H9 (cell line): Measurements from ENCODE around the gene CMTM8. TPM values are rescaled to one million over a fixed set of nuclear protein-coding genes. Genes with fewer than 3 reads are reported as not detected.

Experiments
- DNase-seq: peaks from one replicate; pipeline ENCODE4 v3.0.0-alpha.2; 2017
- H2AFZ ChIP-seq: one replicate; pipeline ENCODE4 v1.6.1; 2013; ENCODE audit warnings: mild to moderate bottlenecking, low read length, control low read depth, moderate library complexity
- H2AK5ac ChIP-seq: 2 replicates; pipeline ENCODE4 v1.6.1; 2013; ENCODE audit warnings: low read length, control low read depth, mixed read lengths; ENCODE audit not compliant: insufficient read length
- H2BK120ac ChIP-seq: one replicate; pipeline ENCODE4 v1.6.1; 2013; ENCODE audit warnings: low read depth, mild to moderate bottlenecking, low read length, control low read depth, inconsistent platforms; ENCODE audit not compliant: poor library complexity, severe bottlenecking
- H2BK12ac ChIP-seq: 2 replicates; pipeline ENCODE4 v1.6.1; 2013; ENCODE audit warnings: low read length, control low read depth, mixed read lengths, low read depth; ENCODE audit not compliant: insufficient read length
- H2BK15ac ChIP-seq: 2 replicates; pipeline ENCODE4 v1.6.1; 2013; ENCODE audit warnings: low read depth, low read length, control low read depth
- H2BK20ac ChIP-seq: one replicate; pipeline ENCODE4 v1.6.1; 2013; ENCODE audit warnings: low read depth, mild to moderate bottlenecking, low read length, control low read depth, inconsistent platforms; ENCODE audit not compliant: poor library complexity, severe bottlenecking
- H2BK5ac ChIP-seq: 2 replicates; pipeline ENCODE4 v1.6.1; 2013; ENCODE audit warnings: low read length, control low read depth, mixed read lengths; ENCODE audit not compliant: insufficient read length
- H3K14ac ChIP-seq: 2 replicates; pipeline ENCODE4 v1.6.1; 2013; ENCODE audit warnings: low read length, control low read depth; ENCODE audit not compliant: insufficient read depth
- H3K18ac ChIP-seq: 2 replicates; pipeline ENCODE4 v1.6.1; 2013; ENCODE audit warnings: low read depth, mild to moderate bottlenecking, mixed read lengths, low read length, control low read depth; ENCODE audit not compliant: insufficient read length
- H3K23ac ChIP-seq: 2 replicates; pipeline ENCODE4 v1.6.1; 2013; ENCODE audit warnings: low read length, control low read depth, mixed read lengths, low read depth; ENCODE audit not compliant: insufficient read length
- H3K23me2 ChIP-seq: 2 replicates; pipeline ENCODE4 v1.6.1; 2013; ENCODE audit warnings: low read depth, mild to moderate bottlenecking, mixed read lengths, low read length, control low read depth; ENCODE audit not compliant: insufficient read length, poor library complexity, severe bottlenecking
- H3K27ac ChIP-seq: 2 replicates; pipeline ENCODE4 v1.5.1; 2013; ENCODE audit warnings: low read length, control low read depth, mixed read lengths, low read depth; ENCODE audit not compliant: insufficient read length
- H3K27me3 ChIP-seq: 2 replicates; pipeline ENCODE4 v1.6.1; 2013; ENCODE audit warnings: low read length, control low read depth, inconsistent platforms; ENCODE audit not compliant: insufficient read depth
- H3K4ac ChIP-seq: 2 replicates; pipeline ENCODE4 v1.6.1; 2013; ENCODE audit warnings: low read depth, mild to moderate bottlenecking, control low read depth, inconsistent platforms, low read length, moderate library complexity
- H3K4me1 ChIP-seq: 2 replicates; pipeline ENCODE4 v1.6.1; 2013; ENCODE audit warnings: low read length, control low read depth, inconsistent platforms; ENCODE audit not compliant: insufficient read depth
- H3K4me2 ChIP-seq: 2 replicates; pipeline ENCODE4 v1.6.1; 2013; ENCODE audit warnings: low read length, control low read depth, mixed read lengths; ENCODE audit not compliant: insufficient read length, insufficient read depth
- H3K56ac ChIP-seq: 2 replicates; pipeline ENCODE4 v1.6.1; 2013; ENCODE audit warnings: low read depth, mild to moderate bottlenecking, mixed read lengths, low read length, control low read depth; ENCODE audit not compliant: insufficient read length
- H3K79me1 ChIP-seq: 2 replicates; pipeline ENCODE4 v1.6.1; 2013; ENCODE audit warnings: low read depth, mild to moderate bottlenecking, moderate library complexity, low read length, control low read depth, inconsistent platforms; ENCODE audit not compliant: insufficient read depth, poor library complexity, severe bottlenecking
- H3K79me2 ChIP-seq: 2 replicates; pipeline ENCODE4 v1.6.1; 2013; ENCODE audit warnings: low read length, control low read depth, inconsistent platforms; ENCODE audit not compliant: insufficient read depth
- H3K9ac ChIP-seq: 2 replicates; pipeline ENCODE4 v1.6.1; 2013; ENCODE audit warnings: low read length, control low read depth, mixed read lengths; ENCODE audit not compliant: insufficient read length; ENCODE audit errors: extremely low read depth
- H3K9me3 ChIP-seq: one replicate; pipeline ENCODE4 v1.6.1; 2013; ENCODE audit warnings: low read depth, low read length, inconsistent platforms; ENCODE audit not compliant: control insufficient read depth
- H3T11ph ChIP-seq: one replicate; pipeline ENCODE4 v1.6.1; 2013; ENCODE audit warnings: mild to moderate bottlenecking, low read length, control low read depth, inconsistent platforms
- H4K20me1 ChIP-seq: one replicate; pipeline ENCODE4 v1.6.1; 2013; ENCODE audit not compliant: control insufficient read depth, insufficient read length, insufficient read depth
- H4K5ac ChIP-seq: 2 replicates; pipeline ENCODE4 v1.6.1; 2013; ENCODE audit warnings: low read depth, mild to moderate bottlenecking, mixed read lengths, low read length, control low read depth; ENCODE audit not compliant: insufficient read length
- H4K8ac ChIP-seq: replicated peaks from 2 replicates; pipeline ENCODE4 v1.6.1; 2013; ENCODE audit warnings: low read length, control low read depth, mixed read lengths, low read depth; ENCODE audit not compliant: insufficient read length
- H4K91ac ChIP-seq: 2 replicates; pipeline ENCODE4 v1.6.1; 2013; ENCODE audit warnings: low read depth, mild to moderate bottlenecking, moderate library complexity, mixed read lengths, low read length, control low read depth; ENCODE audit not compliant: insufficient read length
- H3K27ac Mint-ChIP-seq, 3 experiments: 2 replicates in 2 of 3; 3 replicates in 1 of 3; pipeline ENCODE4 v1.8.0; 2020 to 2021; ENCODE audit warnings: mixed read lengths in 3 of 3, mild to moderate bottlenecking in 1 of 3, moderate library complexity in 1 of 3
- H3K27me3 Mint-ChIP-seq: 2 replicates; pipeline ENCODE4 v1.8.0; 2021; ENCODE audit warnings: low read depth, mild to moderate bottlenecking, moderate library complexity, mixed read lengths
- H3K36me3 Mint-ChIP-seq, 3 experiments: 2 replicates in 2 of 3; 3 replicates in 1 of 3; pipeline ENCODE4 v1.8.0; 2020 to 2021; ENCODE audit warnings: low read depth in 3 of 3, mixed read lengths in 3 of 3; ENCODE audit not compliant: insufficient read depth in 1 of 3
- H3K4me1 Mint-ChIP-seq, 2 experiments: 2 replicates each; pipeline ENCODE4 v1.8.0; 2020; ENCODE audit warnings: mixed read lengths in 2 of 2
- H3K4me3 Mint-ChIP-seq, 2 experiments: 2 replicates in 1 of 2; 3 replicates in 1 of 2; pipeline ENCODE4 v1.8.0; 2020 to 2021; ENCODE audit warnings: mild to moderate bottlenecking in 2 of 2, mixed read lengths in 2 of 2, moderate library complexity in 1 of 2
- H3K9me3 Mint-ChIP-seq, 2 experiments: 2 replicates in 1 of 2; 3 replicates in 1 of 2; pipeline ENCODE4 v1.8.0; 2020; ENCODE audit warnings: mild to moderate bottlenecking in 2 of 2, mixed read lengths in 2 of 2, moderate library complexity in 1 of 2
- CTCF ChIP-seq: fragments of 200-600 bp; sonication (generic); conservative IDR thresholded peaks from 3 replicates; pipeline ENCODE4 v1.8.0; 2021; ENCODE audit warnings: antibody characterized with exemption, mild to moderate bottlenecking
- WGBS: extraction: QIAGEN DNeasy Blood & Tissue Kit; methylation state at CpG from one replicate; pipeline ENCODE4 v1.1.7; 2013; ENCODE audit warnings: missing lambda C conversion rate, low lambda C conversion rate, mixed read lengths; ENCODE audit not compliant: insufficient read length; ENCODE audit errors: extremely low coverage; 5-methylcytosine and 5-hydroxymethylcytosine counted together
- total RNA-seq: library from RNA; stranded (reverse); gene quantifications from 2 replicates; pipeline ENCODE4 v1.2.1, GENCODE V29; 2021

Gene CMTM8
- total RNA-seq, 1 experiment from 2014 or later, result 4.0 TPM

GRCh38 chr3:32313169-32313568, 74.7 kb downstream of the CMTM8 start:
- Histone ChIP-seq H2BK5ac (no peak overlapping the region), H3K23me2 (no peaks in the 10 kb centered on the region), H2BK20ac (no peak overlapping the region)

More at GRCh38 chr3:32313169-32313568, 74.7 kb downstream of the CMTM8 start:
- no peak for TF ChIP-seq CTCF
- no peaks in the 10 kb centered on the region for H3K27me3 Mint-ChIP-seq
- Histone ChIP-seq H3K4me1 (peaks cover 6% of the 10 kb centered on the region; the same call in 1 of the 2 replicates), H2BK12ac (no peak overlapping the region), H3K9ac (no peak overlapping the region), H2BK120ac (no peak overlapping the region), H3K79me2 (no peaks in the 10 kb centered on the region), H4K5ac (no peak overlapping the region), H3K4me2 (no peak overlapping the region), H4K20me1 (no peaks in the 10 kb centered on the region), H3K23ac (no peak overlapping the region), H3K56ac (no peak overlapping the region), H3K18ac (no peak overlapping the region), H3K27ac (no peak overlapping the region), H3K9me3 (no peaks in the 10 kb centered on the region), H4K8ac (no peak overlapping the region), H3K79me1 (no peaks in the 10 kb centered on the region), H3K4ac (no peak overlapping the region), H2BK15ac (no peak overlapping the region), H4K91ac (no peak overlapping the region), H2AK5ac (no peak overlapping the region), H3K14ac (no peak overlapping the region), H2AFZ (no peak overlapping the region), H3T11ph (no peak overlapping the region), H3K27me3 (no peaks in the 10 kb centered on the region)
- no peak for DNase-seq
- H3K4me1 Mint-ChIP-seq, result peaks cover 30% of the 10 kb centered on the region in 2 experiments
- peak overlapping the region in 1 of 3 experiments; percentile 71; a peak in 1 of 7 replicates for H3K27ac Mint-ChIP-seq
- no peaks in the 10 kb centered on the region for H3K9me3 Mint-ChIP-seq
- no CpG with 5 or more reads among the region's 6 CpGs for WGBS
- peaks cover 0 to 2% (median 0%) of the 10 kb centered on the region in 3 experiments; a peak in 2 of 7 replicates for H3K36me3 Mint-ChIP-seq
- H3K4me3 Mint-ChIP-seq, result no peak overlapping the region
